Stimulated activated CD4-positive, alpha-beta T cell treated with anti-CD3 and anti-CD28 coated beads, Interleukin-1b, Interleukin-23, amount 100 ng/mL, for 48 hours (primary cell): ENCODE results near the gene NACAD.

Experiments
- DNase-seq: peaks from one replicate; pipeline ENCODE4 v3.0.0-alpha.2; 2020

The NACAD gene

GRCh38 chr7:45087301-45088145 lies 1.2 kb downstream of the NACAD start:
- DNase-seq = no peak

DNA sequence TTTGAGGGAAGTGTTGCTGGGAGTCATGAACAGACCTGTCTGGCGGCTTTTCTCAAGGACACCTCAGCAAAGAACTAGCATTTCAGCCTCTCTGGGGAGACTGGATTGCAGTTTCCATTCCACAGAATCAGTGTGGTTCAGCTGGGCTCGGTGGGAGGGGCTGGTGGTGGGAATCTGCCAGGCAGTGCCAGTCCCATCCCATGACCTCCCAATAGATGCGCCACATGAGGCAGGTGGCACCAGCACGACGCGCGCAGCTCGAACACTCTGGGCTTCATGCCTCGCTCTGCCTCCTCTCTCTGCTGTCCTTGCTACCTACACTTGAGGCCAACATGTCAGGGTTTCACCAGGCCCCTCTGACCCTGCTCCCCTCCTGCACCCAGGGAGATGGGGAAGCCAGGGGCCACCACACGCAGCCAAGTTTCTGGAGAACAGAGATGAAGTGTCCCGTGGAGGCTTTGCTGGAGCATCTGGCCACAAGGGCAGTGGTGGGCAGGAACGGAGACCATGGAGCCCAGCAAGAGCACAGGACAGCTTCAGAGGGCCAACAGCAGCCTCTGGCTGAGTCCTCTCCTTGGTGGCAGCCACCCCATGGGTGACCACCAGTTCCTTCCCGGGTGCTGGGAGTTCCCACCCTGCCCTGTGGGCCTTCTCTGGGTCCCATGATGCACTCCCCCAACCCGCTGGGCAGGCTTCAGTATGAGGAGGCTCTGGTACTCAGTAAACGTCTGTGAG lies 2.3 kb downstream of the NACAD start:
- DNase-seq = no peak

GRCh38 chr7:45085619-45086200 lies 3.1 kb downstream of the NACAD start:
- no peak for DNase-seq

DNA sequence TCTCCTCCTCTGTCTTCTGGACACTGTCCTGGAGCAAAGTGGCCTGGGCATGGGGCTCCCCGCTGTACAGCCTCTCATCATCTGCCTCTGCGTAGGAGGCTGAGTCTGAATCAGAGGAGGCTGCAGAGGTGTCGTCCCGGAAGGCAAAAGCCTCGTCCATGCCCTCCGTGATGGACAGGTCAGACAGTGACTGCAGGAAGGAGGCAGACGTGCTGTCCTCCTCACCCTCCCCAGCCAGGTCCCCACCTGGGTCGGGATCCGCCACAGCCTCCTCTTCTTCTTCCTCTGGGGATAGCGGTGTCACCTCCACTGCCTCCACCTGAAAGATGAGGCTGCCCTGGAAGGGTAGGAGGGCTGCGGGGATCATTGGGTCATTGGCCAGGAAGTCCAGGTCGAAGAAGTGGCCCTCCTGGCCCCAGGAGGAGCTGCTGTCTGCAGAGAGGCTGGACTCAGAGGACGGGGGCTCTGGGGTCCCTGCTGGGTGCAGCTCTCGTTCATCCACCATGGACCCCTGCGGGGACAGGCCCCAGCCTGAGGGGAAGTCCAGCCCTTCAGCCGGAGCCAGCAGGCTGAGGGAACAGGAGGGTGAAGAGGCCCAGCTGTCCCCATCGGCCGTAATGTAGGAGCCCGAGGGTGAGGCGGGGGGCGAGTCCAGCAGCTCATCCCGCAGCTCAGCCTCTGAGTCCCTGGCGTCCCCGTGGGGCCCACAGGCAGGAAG lies 3.7 kb downstream of the NACAD start:
- no peak for DNase-seq

GRCh38 chr7:45084336-45084735 lies 4.4 kb downstream of the NACAD start:
- no peak for DNase-seq

DNA sequence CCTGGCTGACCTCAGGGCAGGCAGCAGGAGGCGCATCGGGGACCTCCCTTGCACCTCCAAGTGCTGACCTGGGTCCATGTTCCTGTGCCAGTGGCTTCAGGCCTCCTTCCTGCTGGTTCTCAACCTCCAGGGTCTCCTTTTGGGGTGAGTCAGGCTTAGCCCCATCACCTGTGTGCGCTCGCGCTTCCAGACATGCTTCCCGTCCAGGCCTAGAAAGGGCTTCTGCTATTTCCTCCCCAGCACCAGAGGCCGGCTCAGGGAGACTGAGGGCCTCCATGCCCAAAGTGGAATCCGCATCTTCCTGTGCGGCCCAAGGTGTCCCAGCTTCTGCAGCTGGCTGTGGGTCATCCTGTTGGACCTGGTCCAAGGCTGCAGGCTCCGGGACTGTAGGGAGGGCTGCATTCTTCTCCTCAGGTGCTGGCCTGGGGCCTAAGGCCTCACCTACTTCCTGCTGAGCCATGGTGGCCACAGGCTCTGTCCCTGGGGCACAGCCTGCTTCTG lies 5.9 kb downstream of the NACAD start:
- no peak for DNase-seq

DNA sequence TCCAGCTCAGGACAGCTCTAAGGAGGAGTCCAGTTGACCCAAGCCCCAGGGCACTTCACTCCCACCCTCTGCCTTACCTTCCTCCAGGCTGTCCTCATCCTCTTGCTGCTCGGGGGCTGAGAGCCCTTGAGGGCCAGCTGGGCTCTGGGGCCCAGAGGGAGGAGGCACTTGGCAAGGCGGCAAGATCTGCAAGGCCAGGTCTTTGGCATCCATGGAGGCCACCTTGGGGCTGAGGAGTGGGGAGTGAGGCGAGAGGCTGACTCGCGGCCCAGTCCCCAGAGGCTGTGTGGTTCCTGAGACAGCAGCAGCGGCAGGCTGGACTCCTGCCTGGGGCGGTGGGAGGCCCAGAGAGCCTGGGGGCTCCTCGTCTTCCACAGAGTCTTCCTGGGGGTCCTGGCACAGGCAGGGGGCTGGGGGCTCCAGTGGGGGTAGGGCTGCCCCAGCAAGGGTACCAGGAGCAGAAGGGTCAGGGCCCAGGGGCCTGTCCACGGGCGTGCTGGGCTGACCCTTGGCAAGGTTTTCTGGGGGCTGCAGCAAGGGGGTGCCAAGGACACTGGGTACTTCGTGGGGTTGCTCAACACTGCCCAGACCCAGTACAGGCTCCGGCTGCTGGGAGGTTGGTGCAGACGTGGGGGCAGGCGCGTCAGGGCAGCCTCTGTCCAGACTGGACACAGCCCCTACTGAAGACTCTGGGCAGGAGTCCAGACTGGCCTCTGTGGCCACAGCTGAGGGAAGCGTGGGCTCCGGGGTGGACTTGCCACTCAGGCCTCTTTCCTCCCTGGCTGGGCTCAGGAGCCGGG lies 6.5 kb downstream of the NACAD start:
- DNase-seq = no peak

DNA sequence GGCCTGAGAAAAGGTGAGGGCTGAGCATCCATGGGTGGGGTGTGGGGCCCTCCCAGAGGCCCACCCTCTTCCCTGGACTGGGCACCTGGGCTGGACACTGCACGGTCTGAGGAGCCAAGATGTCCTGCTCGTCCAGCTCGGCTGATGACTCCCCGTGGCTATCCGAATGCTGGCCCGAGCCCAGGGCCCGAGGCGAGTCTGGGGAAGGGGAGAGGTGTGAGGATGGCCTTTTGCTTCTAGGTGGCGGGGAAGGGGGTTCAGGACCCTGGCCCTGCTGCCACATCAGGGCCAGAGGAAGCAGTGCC lies 7.1 kb downstream of the NACAD start:
- no peak for DNase-seq

- DNase-seq = no peak
These were observed 7.7 kb downstream of the NACAD start for GRCh38 chr7:45080958-45081669.

DNA sequence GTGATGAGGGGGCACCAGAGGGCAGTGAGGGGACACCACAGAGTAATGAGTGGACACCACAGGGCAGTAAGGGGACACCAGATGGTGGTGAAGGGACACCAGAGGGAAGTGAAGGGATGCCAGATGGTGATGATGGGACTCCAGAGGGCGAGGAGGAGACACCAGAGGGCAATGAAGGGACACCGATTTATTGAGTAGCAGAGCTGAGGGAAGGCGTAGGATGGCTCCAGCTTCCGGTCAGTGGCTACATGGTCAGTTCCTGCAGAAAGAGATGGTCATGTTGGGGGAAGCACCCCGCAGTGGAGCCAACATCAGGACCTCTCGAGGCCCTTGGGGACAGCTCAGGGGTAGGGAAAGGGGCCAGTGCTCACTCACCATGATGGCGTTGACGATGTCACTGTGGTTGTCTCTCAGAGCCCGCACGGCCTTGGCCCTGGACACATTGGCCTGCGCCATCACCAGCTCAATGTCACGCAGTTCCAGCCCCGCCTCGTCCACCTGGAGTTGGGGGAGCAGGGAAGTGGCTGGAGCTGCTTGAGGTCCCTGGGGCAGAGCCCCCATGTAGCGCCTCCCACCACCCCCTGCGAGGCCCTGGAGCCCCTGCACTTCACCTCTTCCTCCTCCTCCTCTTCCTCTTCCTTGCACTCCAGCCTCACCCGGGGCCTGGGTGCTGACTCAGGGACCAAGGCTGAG lies 8.4 kb downstream of the NACAD start:
- no peak for DNase-seq

DNA sequence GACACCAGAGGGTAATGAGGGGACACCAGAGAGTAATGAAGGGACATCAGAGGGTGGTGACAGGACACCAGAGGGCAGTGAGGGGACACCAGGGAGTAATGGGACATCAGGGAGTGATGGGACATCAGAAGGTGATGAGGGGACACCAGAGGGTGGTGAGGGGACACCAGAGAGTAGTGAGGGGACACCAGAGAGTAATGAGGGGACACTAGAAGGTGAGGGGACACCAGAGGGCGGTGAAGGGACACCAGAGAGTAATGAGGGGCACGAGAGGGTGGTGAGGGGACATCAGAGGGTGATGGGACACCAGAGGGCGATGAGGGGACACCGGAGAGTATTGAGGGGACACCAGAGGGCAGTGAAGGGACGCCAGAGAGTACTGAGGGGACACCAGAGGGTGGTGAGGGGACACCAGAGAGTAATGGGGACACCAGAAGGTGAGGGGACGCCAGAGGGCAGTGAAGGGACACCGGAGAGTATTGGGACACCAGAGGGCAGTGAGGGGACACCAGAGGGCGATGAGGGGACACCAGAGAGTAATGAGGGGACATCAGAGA lies 10.6 kb downstream of the NACAD start:
- DNase-seq = no peak

- no peak for DNase-seq
These were observed 11.2 kb downstream of the NACAD start for GRCh38 chr7:45077579-45077978.

- no peak for DNase-seq
These were observed 11.8 kb downstream of the NACAD start for GRCh38 chr7:45076946-45077345.

DNA sequence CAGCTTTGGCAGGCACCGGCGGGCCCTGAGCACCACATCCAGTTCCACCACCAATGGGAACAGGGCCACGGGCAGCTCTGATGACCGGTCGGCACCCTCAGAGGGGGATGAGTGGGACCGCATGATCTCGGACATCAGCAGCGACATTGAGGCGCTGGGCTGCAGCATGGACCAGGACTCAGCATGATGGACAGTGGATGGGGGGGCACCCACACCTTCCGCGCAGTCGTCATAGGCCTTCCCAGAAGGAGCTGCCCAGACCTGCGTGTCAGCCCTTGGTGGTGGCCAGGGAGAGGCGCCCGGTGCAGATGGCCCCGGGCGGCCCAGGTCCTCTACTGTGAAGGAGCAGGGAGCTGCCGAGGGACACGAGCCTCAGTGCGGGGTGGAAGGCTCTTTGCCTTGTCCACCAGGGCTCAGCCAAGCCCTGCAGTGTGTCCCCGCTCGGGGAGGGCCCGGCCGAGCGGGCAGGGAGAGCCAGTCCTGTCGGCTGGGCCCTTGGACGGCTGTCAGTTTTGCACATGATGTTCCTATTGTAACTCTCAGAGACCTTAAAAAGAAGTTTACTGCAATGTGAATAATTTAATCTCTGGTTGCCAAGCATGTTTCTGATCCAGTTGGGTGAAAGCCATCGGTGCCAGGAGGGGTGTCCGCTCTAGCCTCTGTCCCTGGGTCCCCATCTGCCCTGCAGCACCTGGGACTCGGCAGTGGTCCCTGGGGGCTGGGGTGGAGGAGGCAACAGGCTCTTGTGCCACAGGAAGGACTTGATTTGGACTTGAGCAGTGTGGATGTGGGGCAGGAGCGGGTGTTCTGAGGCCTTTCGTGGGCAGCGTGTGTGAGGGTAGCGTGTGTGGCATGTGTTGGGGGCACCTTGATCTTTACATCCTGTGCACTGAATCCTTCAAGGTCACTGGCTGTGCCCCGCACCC lies 12.6 kb downstream of the NACAD start:
- DNase-seq = no peak

DNA sequence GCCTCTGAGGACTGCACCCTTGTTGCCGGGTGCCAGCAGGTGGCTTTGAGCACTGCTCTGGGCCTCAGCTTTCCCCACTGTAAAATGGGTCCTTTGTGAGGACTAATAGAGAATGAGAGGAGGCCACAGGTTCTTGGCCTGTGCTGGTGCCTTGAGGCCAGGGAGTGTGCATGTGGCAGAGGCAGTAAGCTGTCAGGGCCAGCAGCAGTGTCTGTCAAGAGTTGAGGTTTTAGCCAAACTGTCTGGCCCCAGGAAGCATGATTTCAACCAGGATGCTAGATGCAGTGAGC lies 13.5 kb downstream of the NACAD start:
- DNase-seq = no peak

GRCh38 chr7:45074528-45075354 lies 14.0 kb downstream of the NACAD start:
- no peak for DNase-seq

GRCh38 chr7:45073786-45074527 lies 14.8 kb downstream of the NACAD start:
- no peak for DNase-seq
